Activated CD4-positive, CD25-positive, alpha-beta regulatory T cell treated with anti-CD3 and anti-CD28 coated beads, Interleukin-2, amount 50 U/mL, for 16 hours (primary cell): ENCODE results near the gene LXN.
"Not testable (repeated sequence)": the region's sequence is repeated elsewhere in the genome, so short reads cannot be mapped to it uniquely, and the experiment has no call there.

Source experiments
- DNase-seq: peaks from one replicate; pipeline ENCODE4 v3.0.0-alpha.2; 2020; ENCODE audit warnings: low read depth, low spot score

Gene LXN

DNA sequence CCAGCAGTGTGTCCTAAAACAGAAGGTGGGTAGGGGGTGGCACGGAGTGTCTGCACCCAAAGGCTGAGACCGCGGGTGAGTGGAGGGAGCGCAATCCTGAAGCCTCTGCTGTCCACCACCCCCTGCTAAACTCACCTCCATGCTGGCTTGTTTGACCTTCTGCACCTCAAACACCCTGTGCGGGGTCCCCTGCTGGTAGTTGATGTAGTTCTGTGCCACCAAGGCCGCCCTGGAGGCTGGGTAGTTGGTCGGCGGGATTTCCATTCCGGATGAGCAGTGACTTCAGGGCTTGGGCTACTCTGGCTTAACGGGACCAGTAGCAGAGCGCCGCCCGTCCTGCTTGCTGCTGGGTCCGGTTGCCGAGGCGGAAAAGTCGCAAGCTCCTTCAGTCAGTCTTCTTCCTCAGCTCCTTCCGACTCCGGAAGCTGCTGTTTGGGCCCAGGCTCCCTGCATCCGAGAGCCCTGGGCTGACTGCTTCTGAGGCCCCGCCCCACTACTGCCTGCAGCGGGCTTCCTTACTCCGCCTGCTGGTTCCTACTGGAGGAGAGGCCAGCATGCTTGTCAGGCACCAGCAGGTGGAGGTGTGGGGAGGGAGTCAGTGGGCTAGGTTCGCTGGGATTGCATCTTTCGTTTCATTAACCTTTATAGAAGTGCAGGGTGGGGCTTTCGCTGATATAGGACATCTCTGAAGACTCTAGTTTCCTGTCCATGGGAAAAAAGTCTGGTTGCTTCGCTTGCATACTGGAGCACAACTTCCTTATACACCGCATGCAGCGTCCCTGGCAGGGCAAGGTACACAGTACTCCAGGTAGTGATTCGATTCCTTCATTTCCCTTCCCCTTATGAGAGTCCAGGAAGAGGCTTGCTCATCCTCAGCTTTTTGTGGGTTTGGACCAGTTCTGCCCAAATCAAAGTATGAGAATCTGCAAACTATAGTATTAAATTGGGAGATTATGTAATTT lies at the start of gene LXN:
LXN (minus strand) TSS at position 434 of the 962 bp plus-strand sequence; CDS start at position 264, 170 bp downstream.
- DNase-seq, result peak; percentile 47

GRCh38 chr3:158722108-158722507 lies 49.7 kb upstream of the LXN start:
- no peak for DNase-seq

DNA sequence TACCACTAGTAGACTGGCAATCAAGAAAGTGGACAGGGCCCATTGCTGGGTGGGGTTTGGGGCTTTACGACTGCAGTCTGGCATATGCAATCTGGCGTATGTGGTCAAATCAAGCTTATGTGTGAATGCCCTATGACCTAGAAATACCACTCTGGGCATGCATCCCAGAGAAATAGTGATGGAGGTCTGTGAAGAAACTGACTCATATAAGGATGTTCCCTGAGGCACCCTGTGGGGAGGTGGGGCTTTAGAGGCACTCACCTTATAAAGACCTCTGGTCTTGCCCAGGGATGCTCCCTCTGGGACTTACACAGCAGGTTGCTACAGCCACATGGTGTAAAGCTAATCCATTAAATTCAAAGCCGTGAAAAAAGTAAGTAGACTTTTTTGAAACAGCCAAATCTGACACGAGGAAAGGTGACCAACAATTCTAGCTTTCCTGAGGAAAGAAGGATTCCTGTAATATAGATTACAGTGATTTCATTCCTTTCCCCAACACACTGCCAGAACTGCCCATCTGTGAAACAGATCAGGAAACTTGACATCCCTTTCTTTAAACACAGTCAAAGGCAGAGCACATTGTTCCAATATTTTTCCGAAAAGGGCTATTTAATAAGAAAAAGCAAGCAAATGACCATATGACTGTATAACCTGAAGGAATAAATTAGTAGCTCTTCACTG lies 46.2 kb upstream of the LXN start:
- DNase-seq, result no peak

- no peak for DNase-seq
These were observed 45.1 kb upstream of the LXN start for GRCh38 chr3:158717576-158717975.

GRCh38 chr3:158713094-158713499 lies 40.6 kb upstream of the LXN start:
- no peak for DNase-seq

- DNase-seq, result no peak
These were observed 40.0 kb upstream of the LXN start for GRCh38 chr3:158712443-158712842.

DNA sequence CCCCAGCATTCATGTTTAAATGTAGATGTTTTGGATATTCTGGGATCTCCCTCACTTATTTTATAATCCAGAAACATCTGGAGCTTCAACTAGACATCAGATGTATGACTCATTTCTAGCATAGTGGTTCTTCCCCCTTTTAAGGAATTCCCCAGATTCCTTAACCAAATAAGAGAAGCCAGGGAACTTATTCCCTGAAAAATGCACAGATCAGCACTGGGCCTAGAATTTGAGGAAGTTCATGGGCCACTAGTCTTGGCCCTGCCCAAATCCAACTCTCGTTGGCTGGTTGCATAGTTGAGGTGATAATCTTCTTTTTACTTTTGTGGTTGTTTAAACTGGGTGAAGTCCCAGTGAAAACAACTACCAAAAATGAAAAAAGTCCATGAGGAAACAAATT lies 39.4 kb upstream of the LXN start:
- DNase-seq, result no peak

DNA sequence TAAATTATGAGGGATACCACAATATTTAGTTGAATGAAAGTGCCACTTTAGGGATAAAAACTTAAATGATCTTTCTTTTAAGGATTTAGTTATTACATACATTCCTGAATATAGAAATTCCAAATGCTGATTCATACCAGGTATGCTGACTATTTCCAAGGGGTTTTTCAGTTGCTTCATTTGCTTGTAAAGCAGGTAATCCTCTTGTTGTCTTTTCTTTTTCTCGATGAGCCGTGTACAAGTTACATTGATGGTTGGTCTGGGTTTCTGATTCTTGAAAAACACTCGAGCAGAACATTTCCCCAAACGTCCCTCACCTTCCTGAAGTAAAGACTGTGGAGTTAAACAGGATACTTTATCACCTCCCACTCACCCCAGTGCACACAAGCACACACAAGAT lies 38.2 kb upstream of the LXN start:
- DNase-seq, result no peak

GRCh38 chr3:158709666-158710083 lies 37.2 kb upstream of the LXN start:
- no peak for DNase-seq

GRCh38 chr3:158703566-158703965 lies 31.1 kb upstream of the LXN start:
- no peak for DNase-seq

GRCh38 chr3:158702815-158703481 lies 30.5 kb upstream of the LXN start:
- DNase-seq, result no peak

DNA sequence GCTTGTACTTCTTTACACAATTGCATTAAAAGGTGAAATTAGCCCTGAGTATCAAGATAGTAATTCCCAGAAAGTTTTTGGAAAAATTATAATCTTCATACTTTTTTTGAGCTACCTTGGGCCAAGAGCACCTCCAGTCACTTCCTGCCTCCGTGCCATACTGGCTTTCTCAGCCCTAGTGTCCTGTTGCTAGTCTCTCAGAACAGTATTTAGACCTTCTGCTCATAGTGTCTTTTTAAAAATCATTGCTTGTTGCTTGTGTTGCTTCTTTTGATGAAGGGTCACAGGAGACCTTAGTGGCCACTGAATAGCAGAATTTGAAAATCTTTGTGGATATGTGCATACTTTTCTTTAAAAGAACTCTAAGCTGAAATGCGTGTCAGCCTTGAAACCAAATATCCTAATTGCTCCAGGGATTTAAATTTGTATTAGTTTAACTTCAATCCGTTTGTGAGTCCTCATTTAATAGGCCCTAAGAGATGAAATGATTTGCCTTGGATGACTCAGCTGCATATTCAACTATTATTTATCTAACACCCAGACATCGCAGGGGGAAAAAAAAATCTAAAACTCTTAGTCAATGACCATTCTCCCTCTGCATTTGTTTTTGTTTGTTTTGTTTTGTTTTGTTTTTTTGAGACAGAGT lies 29.1 kb upstream of the LXN start:
- DNase-seq, result no peak

DNA sequence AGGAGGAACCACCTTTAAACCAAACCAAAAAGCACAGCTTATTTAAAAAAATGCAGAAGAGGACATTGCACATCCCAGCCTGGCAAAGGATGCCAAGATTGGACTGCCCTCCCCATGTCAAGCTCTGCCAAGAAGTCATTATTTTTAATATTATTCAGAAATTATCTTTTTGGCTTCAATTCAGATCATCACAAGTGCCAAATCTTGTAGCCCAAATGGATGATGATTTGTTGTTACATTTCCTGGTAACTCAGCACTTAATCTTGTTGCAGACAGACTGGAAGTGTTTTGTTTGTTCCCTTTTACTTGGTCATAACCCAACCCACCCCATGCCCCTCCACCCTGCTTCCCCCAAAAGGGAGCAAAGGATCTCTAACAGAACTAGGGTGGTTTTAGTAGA lies 28.1 kb upstream of the LXN start:
- no peak for DNase-seq

DNA sequence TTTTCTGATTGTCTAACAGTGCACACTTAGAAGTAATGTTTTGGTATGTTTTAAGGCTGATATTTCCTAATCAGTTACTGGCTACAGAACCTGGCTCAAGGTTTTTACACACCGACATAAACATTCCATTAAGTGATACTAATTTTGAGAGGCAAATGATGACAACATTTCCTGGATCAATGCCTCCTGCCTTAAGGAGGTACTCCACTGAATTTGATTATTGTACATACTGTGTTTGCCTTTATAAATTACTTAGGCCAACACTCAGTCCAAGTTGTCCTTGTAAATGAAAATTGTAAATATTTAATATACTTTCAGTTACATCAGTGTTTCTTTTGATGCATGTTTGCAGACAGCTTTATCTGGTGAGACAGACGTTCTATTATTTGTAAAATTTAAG lies 24.2 kb upstream of the LXN start:
- DNase-seq, result no peak

DNA sequence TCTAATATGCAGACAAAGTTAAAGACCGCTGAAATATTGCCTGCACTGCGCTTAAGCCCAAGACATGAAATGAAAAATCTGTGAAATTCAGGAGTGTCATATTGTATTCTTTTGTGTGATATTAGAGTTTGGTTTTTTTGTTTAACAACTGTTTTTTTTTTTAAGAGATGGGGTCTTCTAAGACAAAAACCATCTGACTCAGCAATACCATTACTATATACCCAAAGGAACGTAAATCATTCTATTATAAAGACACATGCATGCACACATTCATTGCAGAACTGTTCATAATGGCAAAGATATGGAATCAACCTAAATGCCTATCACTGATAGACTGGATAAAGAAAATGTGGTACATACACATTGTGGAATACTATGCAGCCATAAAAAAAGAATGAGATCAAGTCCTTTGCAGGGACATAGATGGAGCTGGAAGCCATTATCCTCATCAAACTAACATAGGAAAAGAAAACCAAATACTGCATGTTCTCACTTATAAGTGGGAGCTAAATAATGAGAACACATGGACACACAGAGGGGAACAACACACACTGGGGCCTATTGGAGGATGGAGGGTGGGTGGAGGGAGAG lies 21.5 kb upstream of the LXN start:
- not testable (repeated sequence) for DNase-seq

- no peak for DNase-seq
These were observed 12.7 kb upstream of the LXN start for GRCh38 chr3:158685159-158685558.

GRCh38 chr3:158683230-158683962 lies 10.9 kb upstream of the LXN start:
- no peak for DNase-seq

- DNase-seq, result no peak
These were observed 8.4 kb upstream of the LXN start for GRCh38 chr3:158680861-158681260.

GRCh38 chr3:158679547-158680000 lies 7.1 kb upstream of the LXN start:
- DNase-seq, result no peak

- no peak for DNase-seq
These were observed 6.2 kb upstream of the LXN start for GRCh38 chr3:158678687-158679086.

GRCh38 chr3:158671821-158672214 lies 630 bp downstream of the LXN start:
- no peak for DNase-seq
